ENCODE measurements around the gene MVB12A. TPM values are rescaled to one million over a fixed set of nuclear protein-coding genes. Genes with fewer than 3 reads are reported as not detected.

The MVB12A gene
- 10 to 100 TPM; 54.4 to 60.7 TPM for total RNA-seq
- long read RNA-seq, transcript MVB12A-201 (9 exons, 2,223 nt), result major isoform, 15 of 19 reads
- long read RNA-seq, partial matches to known transcripts, result 0 of 19 reads
- long read RNA-seq, other reads (novel, unspliced or antisense), result 2 of 19 reads

DNA sequence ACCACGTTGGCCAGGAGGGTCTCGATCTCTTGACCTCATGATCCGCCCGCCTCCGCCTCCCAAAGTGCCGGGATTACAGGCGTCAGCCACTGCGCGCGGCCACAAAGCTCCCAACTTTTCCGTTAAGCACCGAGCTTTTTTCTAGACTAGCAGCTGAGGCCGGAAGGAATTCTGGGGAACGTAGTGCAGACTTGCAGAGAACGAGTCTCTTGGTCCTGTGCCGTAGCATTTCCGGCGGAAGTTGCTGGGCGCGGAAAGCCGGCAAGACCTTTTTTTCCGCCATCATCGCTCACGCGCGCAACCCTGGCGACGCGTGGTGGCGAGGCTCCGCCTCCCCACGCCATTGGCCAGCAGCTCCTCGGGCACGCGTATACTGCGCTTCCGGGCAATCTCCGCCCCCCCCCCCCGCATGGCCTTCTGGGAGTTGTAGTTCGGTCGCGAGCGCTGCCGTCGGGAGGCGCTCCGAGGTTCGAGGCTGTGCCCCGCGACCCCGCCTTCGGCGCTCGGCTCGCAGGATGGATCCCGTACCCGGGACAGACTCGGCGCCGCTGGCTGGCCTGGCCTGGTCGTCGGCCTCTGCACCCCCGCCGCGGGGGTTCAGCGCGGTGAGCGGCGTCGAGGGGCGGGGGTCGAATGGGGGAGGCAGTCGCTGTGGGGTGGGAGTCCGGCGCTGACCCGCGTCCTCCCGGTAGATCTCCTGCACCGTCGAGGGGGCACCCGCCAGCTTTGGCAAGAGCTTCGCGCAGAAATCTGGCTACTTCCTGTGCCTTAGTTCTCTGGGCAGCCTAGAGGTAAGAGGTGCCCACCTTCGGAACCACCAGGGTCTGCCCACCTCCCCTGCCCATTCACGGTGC lies at the start of gene MVB12A:
MVB12A (plus strand) TSS at position 427 of the 854 bp plus-strand sequence; CDS start at position 516, 89 bp downstream.
- DNase-seq (peak; percentile 96 to 98), ATAC-seq (peak; percentile 97)
- intact Hi-C loops (cut with DNase I, micrococcal nuclease), result no loop called here

DNA sequence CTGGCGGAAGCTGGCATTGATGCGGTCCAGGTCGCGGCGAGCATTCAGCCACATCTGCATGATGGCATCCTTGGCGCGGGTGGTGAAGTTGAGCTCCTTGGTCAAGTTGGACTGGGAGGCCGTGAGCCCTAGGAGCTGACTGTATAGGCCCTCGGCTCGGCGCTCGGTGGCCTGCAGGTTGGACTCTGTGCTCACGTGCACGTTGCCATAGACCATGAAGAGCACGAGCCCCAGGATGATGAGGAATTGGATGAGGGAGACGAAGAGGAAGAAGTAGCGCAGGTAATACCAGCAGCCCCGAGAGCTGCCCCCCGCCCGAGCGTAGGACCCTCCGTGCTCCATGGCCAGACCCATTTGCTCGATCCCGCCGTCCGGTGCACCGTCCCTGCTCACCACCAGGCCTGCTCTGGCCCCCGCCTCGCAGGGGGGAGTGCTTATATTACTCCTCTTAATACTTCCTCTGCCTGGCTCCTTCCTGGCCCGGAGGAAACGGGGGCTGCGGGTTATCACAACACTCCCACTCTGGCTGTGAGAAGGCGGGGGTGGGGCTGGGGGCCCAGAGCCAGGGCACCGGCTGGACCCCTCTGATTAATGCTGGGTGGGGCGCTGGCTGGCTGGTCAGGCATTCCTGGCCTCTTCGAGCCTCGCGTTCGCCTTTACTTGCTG lies 42.8 kb upstream of the MVB12A start, which contains the start of gene PLVAP:
PLVAP (minus strand) TSS at position 408 of the 666 bp plus-strand sequence; CDS start at position 354, 54 bp downstream.
- no peak for ATAC-seq
- intact Hi-C loops (cut with DNase I, micrococcal nuclease), result no loop called here
- no peak for DNase-seq

DNA sequence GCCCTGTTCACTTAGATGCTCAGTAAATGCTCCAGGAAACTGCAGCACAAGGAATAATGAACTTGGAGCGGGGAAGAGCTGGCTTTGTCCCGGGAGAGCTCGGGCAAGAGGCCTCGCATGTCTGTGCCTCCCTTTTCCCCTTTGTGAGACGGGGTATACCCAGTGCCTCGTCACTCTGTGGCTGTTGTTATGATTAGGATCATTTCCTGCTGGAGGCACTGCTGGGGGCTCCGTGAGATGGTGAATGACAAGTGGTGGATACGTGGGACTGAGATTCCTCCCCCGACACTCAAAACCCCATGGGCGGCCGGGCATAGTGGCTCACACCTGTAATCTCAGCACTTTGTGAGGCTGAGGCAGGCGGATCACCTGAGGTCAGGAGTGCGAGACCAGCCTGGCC lies 41.6 kb upstream of the MVB12A start:
- DNase-seq (no peak), ATAC-seq (no peak)
- intact Hi-C loops (cut with DNase I, micrococcal nuclease), result no loop called here

DNA sequence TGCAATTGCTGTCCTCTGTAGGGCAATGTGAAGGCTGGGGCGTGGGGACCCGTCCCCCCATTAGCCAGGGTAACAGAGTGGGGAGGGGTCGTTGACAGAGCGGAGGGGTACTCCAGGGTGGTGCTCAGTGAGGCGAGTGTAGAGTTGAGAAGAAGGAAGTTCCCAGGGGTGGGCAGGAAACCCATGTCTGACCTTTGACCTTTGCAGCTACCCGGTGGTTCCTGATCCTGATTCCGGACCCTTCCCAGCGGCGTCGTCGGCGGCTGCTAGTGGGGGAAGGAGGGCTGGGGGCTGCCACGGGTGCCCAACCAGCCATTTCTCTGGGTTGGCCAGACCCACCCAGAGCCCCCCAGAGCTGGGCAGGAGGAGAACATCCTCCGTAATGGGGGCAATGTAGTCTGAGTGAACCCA lies 40.6 kb upstream of the MVB12A start:
- no peak for ATAC-seq
- intact Hi-C loops (cut with DNase I, micrococcal nuclease), result no loop called here
- DNase-seq, result no peak

DNA sequence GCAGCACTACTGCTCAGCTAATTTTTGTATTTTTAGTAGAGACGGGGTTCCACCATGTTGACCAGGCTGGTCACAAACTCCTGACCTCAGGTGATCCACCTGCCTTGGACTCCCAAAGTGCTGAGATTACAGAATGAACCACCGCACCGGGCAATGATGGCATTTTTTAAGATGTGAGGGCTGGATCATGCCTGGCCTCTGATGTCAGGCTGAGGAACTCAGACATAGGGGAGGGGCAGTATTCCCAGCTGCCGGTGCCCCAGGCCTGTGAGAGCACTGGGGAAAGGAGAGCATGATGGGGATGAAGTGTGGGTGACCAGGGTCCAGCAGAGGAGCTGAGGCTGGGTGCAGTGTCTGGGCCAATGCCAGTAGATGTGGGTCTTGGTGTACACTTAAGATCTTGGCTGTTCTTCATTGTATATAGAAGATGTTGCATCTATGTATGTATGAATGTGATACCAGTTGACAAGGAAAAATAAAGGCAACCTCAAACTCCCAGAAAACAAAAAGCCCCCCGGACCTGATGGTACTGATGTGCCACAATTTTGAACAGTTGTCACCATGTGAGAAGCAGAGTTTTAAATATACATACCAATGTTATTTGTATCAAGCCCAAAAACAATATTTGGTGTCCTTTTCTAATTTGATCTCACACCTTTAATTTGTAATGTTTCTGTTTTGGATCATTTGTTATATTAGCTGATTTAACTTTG lies 39.3 kb upstream of the MVB12A start:
- intact Hi-C loops (cut with DNase I, micrococcal nuclease), result no loop called here
- ATAC-seq (no peak), DNase-seq (no peak)

DNA sequence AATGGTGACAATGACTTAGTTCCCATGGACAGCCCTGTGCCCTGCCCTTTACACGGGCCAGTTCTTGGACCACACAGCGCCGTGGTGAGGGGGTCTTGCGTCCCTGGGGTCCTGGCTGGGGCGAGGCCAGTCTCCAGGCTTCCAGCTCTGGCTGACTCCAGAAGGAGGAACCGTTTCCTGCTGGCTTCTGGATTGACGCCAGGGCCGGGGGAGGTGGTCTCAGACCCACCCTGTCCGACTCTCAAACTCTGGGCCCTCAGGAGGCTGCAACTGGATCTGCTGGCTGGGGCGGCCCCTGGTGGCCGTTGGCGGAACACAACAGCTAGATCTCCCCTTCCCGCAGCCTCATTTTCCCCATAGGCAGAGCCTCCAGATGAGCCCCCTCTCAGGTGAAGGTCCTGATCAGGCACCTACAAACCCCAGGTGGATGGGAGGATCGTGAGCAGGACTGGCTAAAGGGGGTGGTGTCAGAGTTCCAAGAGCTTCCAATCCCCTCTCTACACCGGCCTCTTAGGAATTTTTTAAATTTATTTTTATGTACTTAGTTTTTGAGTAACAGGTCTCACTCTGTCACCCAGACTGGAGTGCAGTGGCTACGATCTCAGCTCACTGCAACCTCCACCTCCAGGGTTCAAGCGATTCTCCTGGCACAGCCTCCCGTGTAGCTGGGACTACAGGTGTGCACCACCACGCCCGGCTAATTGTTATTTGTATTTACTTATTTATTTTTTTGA lies 33.8 kb upstream of the MVB12A start:
- peak in 1 of 2 donors; percentile 73 for DNase-seq
- intact Hi-C loops (cut with DNase I, micrococcal nuclease), result loop anchor here in 1 of 2 donors (5.0 kb wide), 1 partner anchor 39 kb away; no protein-coding TSS in a partner anchor
- peak; percentile 53 for ATAC-seq

DNA sequence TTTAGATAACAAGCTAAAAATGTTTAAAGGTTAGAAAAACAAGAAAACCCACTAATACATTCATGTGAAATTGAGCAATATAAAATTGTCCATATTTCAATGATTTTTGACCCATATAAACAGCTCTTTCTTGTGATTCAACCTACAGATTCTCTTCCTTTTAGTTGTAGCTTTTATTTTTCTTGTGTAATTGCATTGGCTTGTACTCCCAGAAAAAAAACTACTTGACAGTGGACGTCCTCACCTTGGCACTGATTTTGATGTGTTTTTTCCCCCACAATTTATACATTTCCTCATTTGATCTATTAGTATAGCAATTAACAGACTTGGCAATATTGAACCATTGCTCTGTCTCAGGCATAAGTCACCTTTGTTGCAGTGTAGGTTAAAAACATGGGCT lies 30.6 kb upstream of the MVB12A start:
- ATAC-seq (no peak), DNase-seq (no peak)
- intact Hi-C loops (cut with DNase I, micrococcal nuclease), result loop anchor here in 1 of 2 donors (5.0 kb wide), 1 partner anchor 42 kb away; no protein-coding TSS in a partner anchor

DNA sequence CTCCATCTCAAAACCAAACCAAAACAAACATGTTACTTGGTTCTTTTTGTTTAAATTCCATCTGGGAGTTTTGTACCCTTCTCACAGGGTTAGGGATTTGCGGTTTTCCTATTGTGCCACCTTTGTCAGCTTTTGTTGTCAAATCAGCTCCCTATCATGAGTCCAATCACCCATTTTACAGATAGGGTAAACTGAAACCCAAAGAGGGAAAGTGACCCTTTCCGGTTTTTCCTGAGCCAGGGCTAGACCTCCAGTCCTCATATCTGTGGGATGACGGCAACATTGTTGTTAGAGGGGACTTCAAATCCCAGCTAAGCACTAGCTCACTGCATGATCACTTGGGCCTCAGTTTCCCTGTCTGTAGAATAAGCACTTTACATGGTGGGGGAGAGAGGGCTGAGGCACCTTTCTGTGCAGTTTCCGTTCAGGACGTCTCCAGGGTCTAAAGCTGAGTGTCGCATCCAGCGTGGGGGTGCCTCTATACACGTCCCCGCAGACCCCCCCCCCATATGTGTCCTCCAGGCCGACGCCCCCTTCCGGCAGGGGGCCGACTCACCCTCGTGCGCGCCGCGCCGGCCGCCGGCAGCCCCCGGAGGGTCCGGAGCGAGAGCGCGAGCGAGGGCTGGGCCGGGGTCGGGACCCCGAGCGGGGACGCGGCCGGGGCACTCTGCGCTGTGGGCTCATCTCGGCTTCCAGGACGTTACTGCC lies 29.7 kb upstream of the MVB12A start:
- no peak for DNase-seq
- ATAC-seq, result no peak
- intact Hi-C loops (cut with DNase I, micrococcal nuclease), result loop anchor here in 1 of 2 donors (5.0 to 10.0 kb wide), 2 partner anchors 43 to 75 kb away; partner anchors contain the start of gene NXNL1

DNA sequence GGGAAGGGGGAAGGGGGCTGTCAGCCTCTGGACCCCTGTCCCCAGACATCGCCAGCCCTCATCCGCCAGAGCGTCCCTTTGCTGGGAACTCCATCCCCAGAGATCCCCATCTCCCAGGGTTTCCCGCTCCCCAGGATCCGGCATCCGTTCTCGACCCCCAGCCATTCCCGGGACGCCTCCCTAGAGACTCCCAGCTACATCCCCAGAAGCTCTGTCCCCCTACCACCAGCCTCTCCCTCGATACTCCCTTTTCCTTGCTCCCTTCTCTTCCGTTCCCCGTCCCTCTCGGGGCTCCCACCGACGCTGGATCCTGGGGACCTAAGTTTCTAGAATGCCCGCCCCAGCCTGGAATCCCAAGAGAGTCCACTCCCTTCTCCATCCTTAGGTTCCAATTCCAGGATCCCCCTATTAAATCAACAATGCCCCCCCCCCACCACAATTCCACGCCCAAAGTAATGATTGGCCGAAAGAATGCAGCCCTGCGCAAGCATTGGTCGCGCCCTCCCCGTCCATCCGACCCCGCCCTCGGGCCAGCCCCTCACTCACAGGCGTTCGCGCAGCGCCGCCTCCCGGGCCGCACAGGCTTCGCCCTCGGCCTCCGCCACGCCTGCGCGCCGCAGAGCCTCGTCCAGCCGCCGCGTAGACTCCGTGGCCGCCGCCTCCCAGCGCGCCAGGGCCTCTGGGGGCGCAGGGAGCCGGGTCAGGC lies 29.0 kb upstream of the MVB12A start:
- DNase-seq, result peak; percentile 90 to 93
- peak; percentile 99 for ATAC-seq

DNA sequence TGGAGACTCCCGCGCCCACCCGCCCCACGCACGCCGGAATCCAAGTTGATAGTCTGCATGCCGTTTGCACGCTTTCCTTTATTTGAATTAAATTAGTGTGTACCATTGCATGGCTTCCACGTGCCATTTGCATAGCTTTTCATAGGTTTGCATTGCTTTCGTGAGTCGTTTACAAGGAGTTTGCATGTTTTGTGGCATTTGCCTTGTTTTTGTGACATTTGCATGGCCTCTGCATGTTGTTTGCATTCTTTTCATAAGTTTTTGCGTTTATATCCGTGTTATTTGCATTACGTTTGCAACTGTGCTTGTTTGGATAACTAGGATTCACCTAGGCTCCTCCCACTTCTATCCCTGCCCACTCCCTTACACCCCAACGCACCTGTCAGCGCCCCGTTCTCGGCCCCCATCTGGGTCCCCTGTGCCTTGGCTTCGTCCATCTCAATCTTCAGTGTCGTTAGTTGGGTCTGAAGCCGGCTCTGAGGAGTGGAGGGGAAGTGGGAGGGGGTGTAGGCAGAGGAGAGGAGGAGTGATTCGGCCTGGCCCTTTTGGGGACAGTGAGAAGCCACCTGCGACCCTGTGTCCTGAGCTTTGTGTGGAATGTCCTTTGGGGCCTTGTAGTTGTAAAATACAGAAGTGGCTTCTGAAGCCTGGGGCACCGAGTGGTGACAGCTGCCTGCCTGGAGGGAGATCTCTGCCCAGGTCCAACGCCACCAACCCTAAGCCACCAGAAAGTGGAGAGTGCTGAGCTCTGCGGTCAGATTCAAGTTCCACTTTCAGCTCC lies 28.3 kb upstream of the MVB12A start:
- no peak for ATAC-seq
- intact Hi-C loops (cut with DNase I, micrococcal nuclease), result loop anchor here in 1 of 2 donors (10.0 kb wide), 1 partner anchor 73 kb away; the partner anchor contains the start of gene NXNL1
- no peak for DNase-seq

More for the DNA sequence above, 29.0 kb upstream of the MVB12A start:
- intact Hi-C loops (cut with DNase I, micrococcal nuclease), result loop anchor here in 1 of 2 donors (10.0 kb wide), 1 partner anchor 74 kb away; the partner anchor contains the start of gene NXNL1

DNA sequence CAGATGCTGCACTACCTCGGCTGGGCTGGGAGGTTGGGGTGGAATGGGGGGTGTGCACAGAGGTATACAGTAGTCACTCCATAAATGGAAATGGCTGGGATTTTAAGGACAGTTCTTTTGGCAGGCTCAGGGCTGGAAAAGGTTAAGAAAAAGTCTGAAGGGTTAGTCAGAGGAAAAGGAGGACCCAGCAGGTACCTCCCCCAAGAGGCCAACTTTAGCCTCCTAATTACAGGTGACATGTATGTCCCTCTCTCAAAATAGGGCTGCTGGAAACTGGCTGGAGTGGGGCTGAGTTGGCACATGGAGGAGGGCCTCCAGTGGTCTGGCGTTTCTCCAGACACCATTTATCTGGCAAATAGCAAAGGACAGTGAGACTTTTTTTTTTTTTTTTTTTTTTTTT lies 26.8 kb upstream of the MVB12A start:
- DNase-seq (no peak), ATAC-seq (no peak)
- intact Hi-C loops (cut with DNase I, micrococcal nuclease), result loop anchor here in 1 of 2 donors (10.0 kb wide), 1 partner anchor 72 kb away; the partner anchor contains the start of gene NXNL1

DNA sequence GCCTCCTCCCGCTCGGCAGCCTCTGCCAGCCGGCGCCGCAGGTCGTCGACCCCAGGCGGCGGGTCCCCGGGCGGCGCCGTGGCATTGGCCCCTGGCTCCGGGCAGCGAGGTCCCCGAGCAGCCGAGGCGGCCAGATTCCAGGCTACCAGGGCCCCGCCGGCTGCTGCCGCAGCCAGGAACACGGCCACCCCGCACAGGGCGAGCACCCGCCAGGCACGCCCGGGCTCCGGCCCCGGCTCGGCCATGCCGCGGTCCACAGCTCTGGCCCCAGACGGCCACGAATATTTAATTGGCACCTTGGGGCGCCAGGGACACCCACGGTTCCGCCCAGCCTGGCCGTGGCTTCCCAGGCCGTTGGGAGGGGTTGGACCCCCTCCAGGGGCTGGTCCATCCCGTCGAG lies 25.9 kb upstream of the MVB12A start, which contains the start of gene CCDC194:
CCDC194 (minus strand) TSS at position 283 of the 400 bp plus-strand sequence; CDS start at position 245, 38 bp downstream.
- no peak for ATAC-seq
- intact Hi-C loops (cut with DNase I, micrococcal nuclease), result loop anchor here in 1 of 2 donors (10.0 kb wide), 1 partner anchor 71 kb away; the partner anchor contains the start of gene NXNL1
- DNase-seq, result no peak

DNA sequence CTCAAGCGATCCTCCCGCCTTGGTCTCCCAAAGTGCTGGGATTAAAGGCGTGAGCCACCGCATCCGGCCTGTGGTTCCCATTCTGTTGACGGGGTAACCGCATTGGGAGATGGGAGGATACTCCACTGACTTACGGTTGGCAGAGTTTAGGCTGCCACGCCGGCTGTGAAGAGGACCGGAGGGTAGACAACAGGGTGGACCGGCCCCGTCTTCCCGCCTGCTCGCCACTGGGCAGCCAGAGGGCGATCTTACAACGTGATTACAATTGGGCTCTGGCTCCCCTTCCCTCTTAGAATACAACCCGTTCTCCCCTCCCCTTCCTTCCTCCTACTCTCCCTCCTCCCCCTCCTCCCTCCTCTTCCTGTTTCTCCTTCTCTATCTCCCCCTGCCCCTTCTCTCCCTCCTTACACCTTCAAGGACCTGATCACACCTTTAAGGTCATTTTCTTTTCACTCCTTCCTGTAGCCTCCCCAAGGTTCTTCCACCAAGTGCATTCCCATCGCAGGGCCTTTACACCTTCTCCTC lies 24.9 kb upstream of the MVB12A start:
- intact Hi-C loops (cut with DNase I, micrococcal nuclease), result loop anchor here in 1 of 2 donors (10.0 kb wide), 1 partner anchor 70 kb away; the partner anchor contains the start of gene NXNL1
- peak; percentile 29 for ATAC-seq
- peak in 1 of 2 donors; percentile 78 for DNase-seq

DNA sequence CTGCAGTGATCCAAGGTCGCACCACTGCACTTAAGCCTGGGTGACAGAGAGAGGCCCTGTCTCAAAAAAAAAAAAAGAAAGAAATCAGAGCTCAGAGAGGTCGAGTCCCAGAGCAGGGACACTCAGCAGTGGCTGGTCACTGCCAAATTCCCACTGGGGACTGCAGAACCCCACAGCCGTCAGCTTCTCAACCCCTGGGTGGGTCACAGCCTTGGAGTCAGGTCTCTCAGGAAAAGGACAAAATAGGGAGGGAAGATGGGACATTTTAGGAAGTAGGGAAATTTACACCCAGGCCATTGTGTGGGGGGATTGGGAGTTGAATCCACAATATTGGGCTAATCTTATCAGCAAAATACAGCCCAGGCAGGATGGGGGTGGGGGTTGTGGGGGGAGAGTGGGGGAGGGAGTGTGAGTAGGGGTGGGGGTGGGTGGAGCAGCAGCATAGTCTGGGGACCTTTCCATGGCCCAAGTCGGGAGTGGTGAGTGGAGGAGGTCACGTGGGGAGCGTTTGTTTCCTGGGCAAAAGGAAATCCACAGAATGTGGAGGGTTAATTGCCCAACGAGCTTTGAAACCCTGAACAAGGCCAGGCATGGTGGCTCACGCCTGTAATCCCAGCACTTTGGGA lies 20.8 kb upstream of the MVB12A start:
- intact Hi-C loops (cut with DNase I, micrococcal nuclease), result loop anchor here in 1 of 2 donors (10.0 kb wide), 1 partner anchor 66 kb away; the partner anchor contains the start of gene NXNL1
- ATAC-seq, result no peak

DNA sequence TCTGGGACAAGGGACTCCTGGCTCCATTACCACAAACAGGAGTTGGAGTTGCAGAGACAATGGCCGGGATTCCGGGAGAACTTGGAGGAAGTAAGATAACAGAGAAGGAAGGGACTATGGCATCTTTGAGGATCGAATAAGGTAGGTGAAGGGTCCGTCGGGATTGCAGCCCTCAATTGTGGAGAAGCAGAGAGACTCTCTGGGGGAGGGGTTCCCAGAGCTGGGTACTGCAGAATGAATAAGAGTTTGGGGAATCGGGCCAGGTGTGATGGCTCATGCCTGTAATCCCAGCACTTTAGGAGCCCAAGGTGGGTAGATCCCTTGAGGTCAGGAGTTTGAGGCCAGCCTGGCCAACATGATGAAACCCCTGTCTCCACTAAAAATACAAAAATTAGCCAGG lies 18.2 kb upstream of the MVB12A start:
- no peak for ATAC-seq

More for the DNA sequence above, 20.8 kb upstream of the MVB12A start:
- DNase-seq, result no peak

More for the DNA sequence above, 18.2 kb upstream of the MVB12A start:
- DNase-seq, result no peak
- intact Hi-C loops (cut with DNase I, micrococcal nuclease), result no loop called here
